CD4-positive, alpha-beta T cell treated with Interleukin-1 beta for 1 hour (primary cell): Measurements from ENCODE around the gene PRRG3.

ENCODE experiments used
- DNase-seq, 2 donors: peaks; one replicate each; pipeline ENCODE4 v3.0.0-alpha.2; 2020 to 2022

PRRG3 gene

DNA sequence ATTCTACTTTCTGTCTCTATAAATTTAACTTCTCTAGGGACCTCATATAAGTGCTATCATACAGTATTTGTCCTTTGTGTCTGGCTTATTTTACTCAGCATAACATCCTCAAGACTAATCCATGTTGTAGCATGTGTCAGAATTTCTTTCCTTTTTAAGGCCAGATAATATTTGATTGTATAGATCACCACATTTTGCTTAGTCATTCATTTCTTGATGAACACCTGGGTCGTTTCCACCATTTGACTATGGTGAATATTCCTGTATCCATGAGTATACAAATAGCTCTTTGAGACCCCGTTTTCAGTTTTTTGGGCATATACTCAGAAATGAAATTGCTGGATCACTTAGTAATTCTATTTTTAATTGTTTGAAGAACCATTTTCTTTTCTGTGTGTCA is 51.2 kb downstream of the PRRG3 start:
- DNase-seq, result no peak

DNA sequence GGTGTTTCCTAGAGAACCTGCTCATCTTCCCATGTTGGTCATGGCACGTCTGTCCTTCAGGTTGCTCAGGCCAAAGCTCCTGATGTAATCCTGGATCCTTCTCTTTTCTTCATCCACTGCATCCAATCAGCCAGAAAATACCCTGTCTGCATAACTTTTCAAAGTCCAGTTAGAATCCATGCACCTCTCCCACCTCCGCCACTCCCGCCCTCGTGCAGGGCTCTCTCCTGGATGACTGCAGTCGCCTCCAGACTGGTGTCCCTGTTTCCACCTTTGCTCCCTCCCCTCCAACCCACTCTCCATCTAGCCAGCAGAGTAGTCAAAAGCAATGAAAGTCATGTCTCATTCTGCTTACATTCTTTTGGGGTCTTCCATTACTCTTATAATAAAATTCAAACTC is 55.3 kb downstream of the PRRG3 start:
- no peak for DNase-seq

GRCh38 chrX:151752847-151753246 is 57.6 kb downstream of the PRRG3 start:
- no peak for DNase-seq

DNA sequence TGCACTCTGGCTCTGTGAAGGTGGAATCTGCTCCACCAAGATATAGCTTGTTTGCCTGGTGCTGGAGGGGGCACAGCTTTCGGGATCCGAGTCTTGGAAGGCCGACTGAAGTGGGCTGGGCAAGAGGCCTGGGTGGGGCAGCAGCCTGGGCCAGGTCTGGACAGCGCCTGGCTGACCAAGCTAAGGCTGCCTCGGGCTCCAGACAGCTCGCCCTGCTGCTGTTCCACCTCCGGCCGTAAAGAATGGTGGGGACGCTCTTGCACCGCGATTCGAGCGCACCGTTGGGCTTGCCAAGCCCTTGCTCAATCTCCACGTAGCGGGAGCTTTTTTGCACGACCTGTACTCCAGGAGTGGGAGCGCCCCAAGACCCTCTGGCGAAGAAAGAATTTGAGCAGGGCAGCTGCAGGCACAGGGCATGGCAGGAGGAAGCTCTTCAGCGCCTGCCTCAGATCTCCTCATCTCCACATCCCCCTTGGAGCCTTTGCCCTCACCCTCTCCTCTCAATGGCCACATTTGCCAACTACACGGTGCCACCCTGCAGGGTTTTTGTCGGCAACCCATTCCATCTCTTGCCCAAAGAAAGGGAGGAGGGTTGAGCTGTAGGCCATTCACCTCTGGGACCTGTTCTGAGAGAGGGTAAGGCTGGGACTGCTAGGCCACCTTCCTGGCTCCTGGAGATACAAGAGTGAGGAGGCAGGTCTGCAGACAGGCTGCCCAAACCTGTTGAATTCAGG is 58.2 kb downstream of the PRRG3 start:
- no peak for DNase-seq

DNA sequence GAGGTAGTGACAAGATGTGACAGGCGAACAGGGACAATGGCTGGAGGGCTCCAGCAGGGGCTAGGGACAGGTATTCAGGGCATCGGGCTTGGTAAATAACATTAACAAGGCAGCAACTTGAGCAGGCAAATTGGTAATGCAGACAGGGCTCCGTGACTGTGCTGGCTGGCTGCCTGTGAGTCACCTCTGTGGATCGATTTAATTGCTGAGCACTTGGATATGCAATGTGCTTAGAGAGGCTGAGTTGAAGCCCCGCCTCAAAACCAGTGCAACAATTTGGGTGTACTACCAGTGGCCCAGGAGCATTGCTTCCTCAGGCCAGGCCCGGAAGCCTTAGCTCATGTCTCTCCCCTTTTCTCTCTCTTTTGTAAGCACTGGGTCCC is 58.8 kb downstream of the PRRG3 start:
- DNase-seq, result no peak

- DNase-seq, result no peak
These were observed 59.5 kb downstream of the PRRG3 start for GRCh38 chrX:151754641-151755215.
